Putamen (tissue), 1 donor: Measurements from ENCODE around the gene TOE1.
"Not testable (repeated sequence)": the region's sequence is repeated elsewhere in the genome, so short reads cannot be mapped to it uniquely, and the experiment has no call there.

Experiments
- DNase-seq: peaks from one replicate; pipeline ENCODE4 v3.0.0-alpha.2; 2016; ENCODE audit warnings: low spot score

The TOE1 gene

DNA sequence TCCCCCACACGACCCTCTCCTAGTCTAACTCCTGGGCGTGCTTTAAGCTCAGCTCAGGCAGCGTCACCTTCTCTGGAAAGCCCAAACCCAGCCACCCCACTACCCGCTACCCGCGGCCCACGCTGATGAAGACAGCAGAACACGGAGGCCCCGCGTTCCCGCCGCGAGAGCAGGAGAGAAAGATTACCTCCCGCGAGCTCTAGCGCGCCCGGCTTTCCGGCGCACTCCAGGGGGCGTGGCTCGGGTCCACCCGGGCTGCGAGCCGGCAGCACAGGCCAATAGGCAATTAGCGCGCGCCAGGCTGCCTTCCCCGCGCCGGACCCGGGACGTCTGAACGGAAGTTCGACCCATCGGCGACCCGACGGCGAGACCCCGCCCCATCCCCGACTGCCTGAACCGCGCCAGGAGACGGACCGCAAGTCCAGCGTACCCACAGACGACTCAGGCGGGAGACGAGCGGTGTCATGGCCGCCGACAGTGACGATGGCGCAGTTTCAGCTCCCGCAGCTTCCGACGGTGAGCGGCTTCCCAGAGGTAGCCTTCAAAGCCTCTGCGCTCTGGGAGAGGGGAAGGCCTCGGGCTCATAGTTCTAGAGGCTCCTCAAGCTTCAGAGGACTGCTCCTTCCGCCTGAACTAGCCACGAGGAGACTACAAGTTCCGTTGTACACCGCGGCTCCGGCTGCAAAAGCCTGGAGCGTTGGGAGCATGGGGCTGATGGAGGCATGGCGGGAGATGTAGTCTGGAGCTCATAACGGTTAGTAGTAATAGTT, at the start of gene TOE1, which contains the start of gene MUTYH:
TSS of gene TOE1 (plus strand) at position 382 of the 770 bp plus-strand sequence. CDS start at position 465, 83 bp downstream.
TSS of gene MUTYH (minus strand) at position 652 of the 770 bp plus-strand sequence. CDS start 5,935 bp downstream, outside the sequence.
- peak; percentile 90 for DNase-seq

DNA sequence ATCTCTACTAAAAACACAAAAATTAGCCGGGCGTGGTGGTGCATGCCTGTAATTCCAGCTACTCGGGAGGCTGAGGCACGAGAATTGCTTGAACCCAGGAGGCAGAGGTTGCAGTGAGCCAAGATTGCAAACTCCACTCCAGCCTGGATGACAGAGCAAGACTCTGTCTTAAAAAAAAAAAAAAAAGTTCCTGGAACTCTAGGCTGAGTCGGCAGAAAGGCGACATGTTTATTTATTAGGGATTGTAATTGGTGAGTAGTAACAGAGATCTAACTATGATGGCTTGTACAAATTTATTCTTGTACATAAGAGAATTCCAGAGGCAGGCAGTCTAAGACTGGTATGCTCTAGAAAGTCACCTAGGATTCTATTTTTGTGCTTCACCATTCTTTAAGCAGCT, 49.0 kb upstream of the TOE1 start:
- DNase-seq: not testable (repeated sequence)

DNA sequence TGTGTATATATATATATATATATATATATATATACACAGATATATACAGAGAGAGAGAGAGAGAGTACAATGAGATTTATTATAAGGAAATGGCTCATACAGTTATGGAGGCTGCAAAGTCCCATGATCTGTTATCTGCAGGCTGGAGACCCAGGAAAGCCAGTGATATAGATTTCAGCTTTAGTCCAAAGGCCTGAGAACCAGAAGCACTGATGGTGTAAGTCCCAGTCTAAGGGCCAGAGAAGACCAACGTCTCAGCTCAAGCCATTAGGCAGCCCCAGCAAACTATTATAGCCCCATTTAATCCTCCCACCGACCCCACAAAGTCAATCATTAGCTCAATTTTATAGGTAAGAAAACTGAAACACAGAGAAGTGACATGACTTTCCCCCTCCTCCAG, 48.3 kb upstream of the TOE1 start:
- no peak for DNase-seq

DNA sequence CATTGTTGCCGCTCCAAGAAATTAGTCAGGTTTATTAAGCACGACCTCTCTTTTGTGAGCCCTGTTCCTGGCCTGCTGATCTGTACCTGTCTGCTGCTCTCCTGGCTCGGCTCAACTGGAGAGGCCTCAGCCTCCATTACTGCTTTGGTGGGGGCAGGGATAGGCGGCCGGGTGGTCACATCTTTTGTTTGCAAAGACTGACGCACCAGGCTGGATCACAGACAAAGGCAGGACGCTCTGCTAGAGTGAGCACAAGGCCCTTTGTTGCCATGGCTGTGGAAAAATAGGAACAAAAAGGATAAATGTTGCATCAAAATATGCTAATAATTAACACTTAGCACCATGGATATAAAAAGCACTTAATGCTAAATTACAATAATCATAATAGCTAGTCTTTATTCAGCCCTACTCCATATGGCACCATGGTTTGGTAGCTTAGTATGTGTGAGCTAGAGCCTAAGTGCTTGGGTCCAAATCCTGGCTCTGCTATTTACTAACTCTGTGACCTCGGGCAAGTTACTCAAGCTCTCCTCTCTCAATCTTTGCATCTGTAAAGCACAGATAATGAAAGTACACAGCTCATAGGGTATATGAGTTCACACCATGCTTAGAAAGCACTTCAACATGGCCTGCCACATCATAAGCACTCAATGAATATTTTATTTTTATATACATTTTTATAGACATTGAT, 42.2 kb upstream of the TOE1 start:
- no peak for DNase-seq

DNA sequence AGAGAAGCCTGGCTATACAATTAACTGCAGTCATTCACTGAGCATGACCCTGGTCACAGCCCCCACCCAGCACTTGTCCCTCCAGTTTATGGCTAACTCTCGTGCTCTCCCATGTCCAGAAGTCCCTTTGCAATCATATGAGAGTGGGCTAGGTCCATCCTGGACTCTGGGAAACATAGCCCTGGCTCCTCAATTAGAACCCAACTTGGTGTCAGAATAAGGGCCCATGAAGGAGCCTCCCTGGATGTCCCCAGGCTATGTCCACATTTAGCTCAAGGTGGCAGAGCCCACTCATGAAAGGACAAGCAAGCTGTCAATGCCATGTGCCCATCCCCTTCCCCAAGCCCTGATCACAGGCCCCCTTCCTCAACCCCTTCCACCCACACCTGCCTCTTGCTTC, 40.7 kb upstream of the TOE1 start:
- DNase-seq: no peak

DNA sequence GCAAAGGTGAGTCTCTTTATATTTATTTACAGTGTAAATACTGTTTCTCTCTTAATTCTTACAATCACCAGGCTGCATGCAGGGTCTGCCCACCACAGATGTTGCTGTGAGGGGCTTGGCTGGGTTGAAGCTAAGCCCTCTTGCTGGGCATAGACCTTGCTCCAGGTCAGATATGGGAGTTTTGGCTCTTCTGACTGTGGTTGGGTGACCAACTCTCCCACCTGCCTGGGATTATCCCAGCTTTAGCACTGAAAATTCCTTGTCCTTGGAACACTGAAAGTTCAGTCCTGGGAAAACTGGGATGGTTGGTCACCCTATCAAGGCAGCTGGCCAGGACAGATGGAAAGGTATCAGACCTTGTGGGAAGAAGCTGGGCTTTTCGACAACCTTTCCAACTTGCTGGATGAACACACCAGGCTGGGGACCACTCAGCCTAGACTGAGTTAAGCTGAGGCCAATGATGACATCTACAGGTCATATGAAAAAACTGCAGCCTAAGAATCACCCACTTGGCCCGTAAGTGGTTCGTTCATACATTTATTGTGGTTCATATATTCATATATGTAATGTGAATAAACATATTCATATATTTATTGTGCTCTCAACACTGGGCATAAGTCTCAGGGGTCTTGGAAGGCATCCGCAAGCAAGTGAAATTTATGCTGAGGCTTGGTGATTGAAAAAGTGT, 39.8 kb upstream of the TOE1 start:
- DNase-seq: peak; percentile 58

DNA sequence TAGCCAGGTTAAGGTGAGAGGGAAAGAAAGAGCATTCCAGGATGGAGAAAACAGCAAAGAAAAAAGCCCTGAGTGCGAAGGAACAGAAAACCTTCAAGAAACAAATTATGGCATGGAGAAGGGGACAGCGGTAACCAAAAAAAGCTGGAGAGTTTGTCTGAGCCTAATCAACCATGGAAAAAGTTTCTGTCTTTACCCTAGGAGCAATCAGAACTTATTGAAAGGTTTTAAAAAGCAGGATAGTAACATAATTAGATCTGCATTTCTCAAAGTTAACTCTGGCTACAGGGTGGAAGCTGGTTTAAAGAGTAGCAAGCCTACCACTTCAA, 39.3 kb upstream of the TOE1 start:
- DNase-seq: no peak

DNA sequence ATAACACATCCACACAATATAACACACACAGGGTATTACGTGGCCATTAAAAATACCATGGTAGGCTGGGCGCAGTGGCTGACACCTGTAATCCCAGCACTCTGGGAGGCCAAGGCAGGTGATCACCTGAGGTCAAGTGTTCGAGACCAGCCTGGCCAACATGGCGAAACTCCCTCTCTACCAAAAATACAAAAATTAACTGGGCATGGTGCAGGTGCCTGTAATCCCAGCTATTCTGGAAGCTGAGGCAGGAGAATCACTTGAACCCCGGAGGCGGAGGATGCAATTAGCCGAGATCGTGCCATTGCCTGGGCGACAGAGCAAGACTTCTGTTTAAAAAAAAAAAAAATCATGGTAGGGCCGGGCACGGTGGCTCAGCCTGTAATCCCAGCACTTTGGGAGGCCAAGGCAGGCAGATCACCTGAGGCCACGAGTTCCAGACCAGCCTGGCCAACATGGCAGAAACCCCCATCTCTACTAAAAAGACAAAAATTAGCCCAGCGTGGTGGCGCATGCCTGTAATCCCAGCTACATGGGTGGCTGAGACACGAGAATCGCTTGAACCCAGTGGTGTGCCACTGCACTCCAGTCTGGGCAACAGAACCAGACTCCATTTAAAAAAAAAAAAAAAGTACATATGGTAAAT, 37.3 kb upstream of the TOE1 start:
- no peak for DNase-seq

DNA sequence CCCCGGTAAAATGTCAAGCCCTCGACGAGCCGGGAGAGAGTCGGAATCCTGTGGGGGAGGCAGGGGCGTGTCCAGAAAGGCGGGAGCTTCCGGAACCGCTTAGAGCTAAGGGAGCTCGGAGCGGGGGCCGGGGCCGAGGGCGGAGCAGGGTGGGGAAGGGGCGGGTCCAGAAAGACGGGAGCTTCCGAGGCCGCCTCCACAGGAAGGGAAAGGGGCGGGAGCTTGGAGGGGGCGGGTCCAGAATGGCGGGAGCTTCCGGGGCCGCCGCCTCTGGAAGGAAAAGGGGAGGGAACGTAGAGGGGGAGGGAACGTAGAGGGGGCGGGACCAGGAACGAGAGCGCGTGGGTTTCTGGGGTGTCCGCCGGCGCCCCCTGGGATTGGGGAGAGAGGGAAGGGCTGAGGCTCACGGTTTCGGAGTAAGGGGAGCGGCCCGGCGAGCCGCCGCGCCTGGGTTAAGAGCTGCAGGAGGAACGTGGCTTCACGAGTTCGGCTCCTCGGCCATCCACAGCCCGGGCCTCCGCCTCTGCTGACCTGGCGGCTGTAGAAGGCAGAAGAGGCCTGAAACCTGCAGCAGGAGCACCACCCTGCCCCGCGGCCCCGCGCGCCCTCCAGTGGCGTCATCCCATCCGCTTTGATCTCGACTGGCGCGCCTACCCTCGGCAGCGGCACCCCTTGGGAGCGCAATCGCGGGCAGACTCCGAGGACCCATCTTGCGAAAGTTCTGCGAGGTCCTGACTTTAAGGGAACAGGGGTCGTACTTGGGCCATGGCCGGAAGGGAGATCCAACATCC, 36.3 kb upstream of the TOE1 start:
- peak; percentile 99 for DNase-seq

DNA sequence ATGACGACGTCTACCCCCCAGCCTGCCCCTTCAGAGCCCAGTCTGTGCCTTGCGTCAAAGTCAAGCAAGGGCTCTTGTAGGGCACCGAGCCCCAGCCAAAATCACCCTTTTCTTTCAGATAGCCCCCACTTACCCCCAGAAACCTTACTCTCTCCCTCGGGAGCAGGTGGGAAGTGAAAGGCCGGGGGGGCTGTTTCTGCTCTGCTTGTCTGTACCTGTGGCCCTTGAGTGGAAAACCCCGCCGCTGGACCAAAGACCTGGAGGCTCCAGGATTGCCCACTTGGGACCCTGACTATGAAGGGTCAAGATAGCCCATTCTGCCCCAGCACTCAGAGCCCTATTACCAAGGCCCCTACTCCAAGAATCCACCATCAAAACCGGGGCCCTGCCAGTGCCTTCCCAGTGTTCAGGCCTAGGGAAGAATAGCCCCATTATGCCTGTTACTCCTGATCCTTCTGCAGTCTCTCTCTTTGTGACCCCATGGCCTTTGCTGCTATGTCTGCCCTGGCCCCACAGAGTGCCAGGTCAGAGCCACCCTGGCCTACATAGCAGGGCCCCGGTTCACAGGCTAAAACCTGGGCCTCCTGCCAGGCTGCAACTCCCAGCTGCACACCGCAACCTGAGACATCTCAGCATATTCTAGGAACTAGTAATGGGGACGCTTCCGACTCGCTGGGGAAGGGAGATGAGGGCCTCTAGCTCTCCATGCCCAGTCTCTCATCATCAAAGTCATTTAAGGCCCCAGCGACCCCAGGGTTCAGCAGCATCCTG, 35.5 kb upstream of the TOE1 start:
- DNase-seq: no peak

DNA sequence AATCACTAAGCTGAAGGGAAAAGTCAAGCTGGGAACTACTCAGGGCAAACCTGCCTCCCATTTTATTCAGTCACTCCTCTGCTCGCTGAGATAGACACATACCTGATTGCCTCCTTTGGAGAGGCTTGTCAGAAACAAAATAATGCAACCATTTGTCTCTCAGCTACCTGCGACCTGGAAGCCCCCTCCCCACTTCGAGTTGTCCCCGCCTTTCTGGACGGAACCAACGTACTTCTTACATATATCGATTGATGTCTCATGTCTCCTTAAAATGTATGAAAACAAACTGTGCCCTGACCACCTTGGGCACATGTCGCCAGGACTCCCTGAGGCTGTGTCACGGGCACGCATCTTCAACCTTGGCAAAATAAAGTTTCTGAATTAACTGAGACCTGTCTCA, 34.7 kb upstream of the TOE1 start:
- DNase-seq: no peak

DNA sequence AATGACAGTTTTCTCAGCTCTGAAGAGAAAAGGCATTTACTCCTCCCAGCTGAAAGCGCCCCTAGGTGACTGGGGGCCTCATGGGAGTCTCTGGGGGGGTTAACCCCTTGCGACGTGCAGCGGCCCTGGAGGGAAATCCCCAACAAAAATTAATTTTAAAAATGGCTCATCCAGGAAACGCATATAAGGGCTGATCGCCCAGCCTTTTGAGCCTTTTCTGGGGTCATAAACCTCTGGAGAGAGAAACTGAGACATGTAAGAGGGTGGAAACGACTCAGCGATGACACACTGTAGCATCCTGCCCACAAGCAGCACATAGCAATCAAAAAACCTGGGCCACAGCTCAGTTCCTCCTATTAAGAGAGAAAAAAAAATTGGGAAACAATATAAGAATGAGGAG, 33.7 kb upstream of the TOE1 start:
- no peak for DNase-seq

DNA sequence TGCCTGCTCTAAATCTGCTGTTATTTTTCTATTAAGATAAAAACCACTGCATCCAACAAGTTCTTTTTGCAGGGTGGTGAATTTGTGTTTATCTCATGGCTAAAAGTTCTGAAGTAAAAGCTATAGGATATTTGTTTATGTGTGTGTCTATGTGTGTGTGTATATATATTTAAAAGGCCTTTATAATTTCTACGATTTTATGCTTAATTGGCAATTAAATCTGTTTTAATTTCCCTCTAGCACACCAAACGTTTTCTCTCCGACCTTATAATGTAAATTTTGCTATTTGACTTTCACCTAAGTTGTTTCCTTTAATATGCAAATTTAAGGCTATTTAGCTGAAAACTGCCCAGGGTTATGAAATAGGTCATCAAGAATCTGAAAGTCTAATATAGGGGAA, 33.1 kb upstream of the TOE1 start:
- no peak for DNase-seq

DNA sequence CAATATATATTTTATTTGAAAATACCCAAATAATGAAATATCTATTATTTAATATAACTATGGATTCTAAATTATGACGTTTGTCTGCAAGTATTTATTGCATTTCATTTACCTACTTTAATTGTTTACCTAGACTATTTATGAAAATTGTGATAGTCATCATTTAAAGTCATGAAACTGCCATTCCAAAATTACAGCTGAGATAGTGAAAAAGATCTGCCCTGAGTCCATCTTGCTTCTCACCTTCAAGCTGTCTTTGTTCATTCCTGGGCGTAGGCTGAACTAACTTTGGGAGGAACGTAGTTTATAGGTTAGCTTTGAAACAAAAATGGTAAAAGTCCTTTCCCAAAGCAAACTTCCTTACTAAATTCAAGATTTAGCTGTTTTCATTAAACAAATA, 25.7 kb upstream of the TOE1 start:
- no peak for DNase-seq

DNA sequence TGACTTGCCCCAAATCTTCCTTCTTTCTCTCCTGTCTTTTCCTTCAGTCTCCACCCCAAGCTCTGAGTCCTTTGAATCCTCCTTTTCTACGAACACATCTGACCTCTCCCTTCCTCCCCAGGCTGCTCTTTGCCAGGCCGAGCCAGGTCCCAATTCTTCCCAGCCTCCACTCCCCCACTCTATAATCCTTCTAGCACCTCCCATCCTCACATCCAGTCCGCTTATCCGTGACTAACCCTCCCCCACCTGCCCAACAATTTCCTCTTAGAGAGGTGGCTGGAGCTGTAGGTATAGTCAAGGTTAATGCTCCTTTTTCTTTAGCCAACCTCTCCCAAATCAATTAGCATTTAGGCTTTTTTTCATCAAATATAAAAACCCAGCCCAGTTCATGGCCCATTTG, 22.8 kb upstream of the TOE1 start:
- no peak for DNase-seq

DNA sequence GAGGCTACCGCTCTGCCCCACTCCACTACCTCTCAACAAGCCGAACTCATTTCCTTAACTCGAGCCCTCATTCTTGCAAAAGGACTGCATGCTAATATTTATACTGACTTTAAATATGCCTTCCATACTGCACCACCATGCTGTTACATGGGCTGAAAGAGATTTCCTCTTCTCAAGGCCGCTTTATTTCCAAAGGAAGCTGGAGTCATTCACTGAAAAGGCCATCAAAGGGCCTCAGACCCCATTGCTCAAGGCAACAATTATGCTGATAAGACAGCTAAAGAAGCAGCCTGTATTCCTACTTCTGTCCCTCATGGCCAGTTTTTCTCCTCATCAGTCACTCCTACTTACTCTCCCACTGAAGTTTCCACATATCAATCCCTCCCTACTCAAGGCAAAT, 20.2 kb upstream of the TOE1 start:
- DNase-seq: no peak

DNA sequence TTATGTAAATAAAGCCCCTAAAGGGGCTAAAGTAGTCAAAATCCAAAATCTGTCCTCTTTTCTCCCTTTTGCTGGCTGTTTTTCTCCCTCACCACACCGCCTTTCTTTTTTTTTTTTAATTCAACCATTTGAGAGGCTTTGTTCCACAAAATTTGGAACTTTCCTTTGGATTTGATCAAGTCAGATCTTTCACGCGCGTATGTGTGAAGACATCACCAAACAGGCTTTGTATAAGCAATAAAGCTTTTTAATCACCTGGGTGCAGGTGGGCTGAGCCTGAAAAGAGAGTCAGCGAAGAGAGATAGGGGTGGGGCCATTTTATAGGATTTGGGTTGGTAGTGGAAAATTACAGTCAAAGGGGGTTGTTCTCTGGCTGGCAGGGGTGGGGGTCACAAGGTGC, 18.5 kb upstream of the TOE1 start:
- DNase-seq: no peak

DNA sequence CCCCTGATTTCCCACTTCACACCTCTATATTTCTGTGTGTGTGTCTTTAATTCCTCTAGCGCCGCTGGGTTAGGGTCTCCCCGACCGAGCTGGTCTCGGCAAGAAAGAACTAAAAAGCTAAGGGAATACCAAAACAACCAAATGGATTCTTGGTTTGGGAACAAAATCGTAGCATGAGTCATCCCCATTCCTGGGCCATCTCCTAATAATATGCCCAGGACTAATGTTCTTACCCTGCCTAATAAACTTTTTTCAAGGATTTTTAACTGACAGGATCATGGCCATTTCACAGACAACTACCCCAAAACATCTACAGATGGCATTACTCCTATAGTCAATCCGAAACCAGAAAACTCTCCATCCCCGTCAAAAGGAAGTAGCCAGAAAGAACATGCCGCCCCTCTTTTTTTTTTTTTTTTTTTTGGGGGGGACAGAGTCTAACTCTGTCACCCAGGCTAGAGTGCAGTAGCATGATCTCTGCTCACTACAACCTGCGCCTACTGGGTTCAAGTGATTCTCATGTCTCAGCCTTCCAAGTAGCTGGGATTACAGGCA, 17.4 kb upstream of the TOE1 start:
- DNase-seq: no peak

DNA sequence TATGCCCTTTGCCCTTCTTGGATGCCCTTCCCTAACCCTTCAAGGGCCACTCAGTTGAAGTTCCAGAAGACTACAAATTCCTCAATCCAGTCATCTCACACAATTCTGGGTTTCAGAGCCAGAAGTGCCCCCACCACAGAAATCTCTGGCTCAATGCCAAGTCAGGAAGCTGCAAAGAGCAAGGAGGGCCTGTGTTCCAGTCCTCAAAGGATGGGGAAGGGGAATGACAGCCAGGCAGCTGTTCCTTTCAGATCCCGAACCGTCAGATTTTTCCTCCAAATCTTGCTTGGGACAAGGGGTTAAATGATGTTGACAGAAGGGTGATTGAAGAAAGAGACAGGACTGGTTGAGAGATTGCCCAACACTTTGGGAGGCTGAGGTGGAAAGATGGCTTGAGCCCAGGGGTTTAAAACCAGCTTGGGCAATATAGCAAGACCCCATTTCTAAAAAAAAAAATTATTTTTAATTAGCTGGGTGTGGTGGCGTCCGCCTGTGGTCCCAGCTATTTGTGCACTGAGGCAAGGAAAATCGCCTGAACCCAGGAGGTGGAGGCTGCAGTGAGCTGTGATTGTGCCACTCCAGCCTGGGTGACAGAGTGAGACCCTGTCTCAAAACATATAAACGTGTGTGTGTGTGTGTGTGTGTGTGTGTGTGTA, 14.0 kb upstream of the TOE1 start:
- no peak for DNase-seq
